Measurements from ENCODE around the gene DHX30. TPM values are rescaled to one million over a fixed set of nuclear protein-coding genes. Genes with fewer than 3 reads are reported as not detected.
"Not testable (repeated sequence)": the region's sequence is repeated elsewhere in the genome, so short reads cannot be mapped to it uniquely, and the experiment has no call there.

DHX30 gene, protein sequence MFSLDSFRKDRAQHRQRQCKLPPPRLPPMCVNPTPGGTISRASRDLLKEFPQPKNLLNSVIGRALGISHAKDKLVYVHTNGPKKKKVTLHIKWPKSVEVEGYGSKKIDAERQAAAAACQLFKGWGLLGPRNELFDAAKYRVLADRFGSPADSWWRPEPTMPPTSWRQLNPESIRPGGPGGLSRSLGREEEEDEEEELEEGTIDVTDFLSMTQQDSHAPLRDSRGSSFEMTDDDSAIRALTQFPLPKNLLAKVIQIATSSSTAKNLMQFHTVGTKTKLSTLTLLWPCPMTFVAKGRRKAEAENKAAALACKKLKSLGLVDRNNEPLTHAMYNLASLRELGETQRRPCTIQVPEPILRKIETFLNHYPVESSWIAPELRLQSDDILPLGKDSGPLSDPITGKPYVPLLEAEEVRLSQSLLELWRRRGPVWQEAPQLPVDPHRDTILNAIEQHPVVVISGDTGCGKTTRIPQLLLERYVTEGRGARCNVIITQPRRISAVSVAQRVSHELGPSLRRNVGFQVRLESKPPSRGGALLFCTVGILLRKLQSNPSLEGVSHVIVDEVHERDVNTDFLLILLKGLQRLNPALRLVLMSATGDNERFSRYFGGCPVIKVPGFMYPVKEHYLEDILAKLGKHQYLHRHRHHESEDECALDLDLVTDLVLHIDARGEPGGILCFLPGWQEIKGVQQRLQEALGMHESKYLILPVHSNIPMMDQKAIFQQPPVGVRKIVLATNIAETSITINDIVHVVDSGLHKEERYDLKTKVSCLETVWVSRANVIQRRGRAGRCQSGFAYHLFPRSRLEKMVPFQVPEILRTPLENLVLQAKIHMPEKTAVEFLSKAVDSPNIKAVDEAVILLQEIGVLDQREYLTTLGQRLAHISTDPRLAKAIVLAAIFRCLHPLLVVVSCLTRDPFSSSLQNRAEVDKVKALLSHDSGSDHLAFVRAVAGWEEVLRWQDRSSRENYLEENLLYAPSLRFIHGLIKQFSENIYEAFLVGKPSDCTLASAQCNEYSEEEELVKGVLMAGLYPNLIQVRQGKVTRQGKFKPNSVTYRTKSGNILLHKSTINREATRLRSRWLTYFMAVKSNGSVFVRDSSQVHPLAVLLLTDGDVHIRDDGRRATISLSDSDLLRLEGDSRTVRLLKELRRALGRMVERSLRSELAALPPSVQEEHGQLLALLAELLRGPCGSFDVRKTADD
- 135 and 148 TPM in 2 replicates for total RNA-seq (2014; rRNA removed; shearing (Covaris generic))
- 67.8 and 69.3 TPM in 2 replicates for polyA plus RNA-seq (2015; cell fraction: cytosol; rRNA removed)
- 187 and 191 TPM in 2 replicates for polyA plus RNA-seq (2015; cell fraction: nucleus; rRNA removed)

DNA sequence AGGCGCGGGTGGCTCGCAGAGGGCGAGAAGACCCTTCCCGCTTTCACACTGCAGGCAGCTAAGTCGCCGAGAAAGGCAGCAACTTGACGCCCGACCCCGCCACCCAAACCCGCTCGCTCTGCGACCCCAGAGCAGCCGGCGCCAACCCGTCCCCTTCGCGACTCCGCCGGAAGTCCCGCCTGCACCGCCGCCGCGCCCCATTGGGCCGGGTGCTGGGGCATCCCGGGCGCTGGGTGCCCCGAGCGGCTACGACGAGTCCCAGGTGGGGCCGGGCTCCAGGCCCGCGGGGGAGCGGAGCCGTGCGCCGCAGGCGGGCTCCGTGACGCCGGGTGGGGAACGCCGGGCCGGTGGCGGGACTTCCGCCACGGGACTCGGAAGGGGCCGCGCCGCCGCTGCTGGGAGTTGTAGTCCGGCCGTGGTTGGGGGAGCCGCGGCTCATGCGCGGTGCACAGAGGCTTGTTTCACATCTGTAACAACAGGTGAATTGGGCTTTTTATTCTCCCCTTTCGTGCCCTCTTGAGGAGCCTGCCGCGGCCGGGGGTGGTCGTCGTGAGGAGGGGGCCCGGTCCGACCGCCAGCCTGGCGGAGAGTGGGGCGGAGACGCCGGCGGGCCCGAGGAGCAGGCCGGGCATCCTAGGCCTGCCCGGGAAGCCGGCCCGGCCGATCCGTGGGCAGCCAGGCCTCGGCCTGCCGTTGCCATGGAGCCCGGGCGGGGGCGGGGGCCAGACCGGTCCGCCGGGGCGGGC, at the start of gene DHX30:
TSS of gene DHX30 (plus strand) at position 405 of the 746 bp plus-strand sequence. CDS start 7,546 bp downstream, outside the sequence.
- peak; percentile 84 for DNase-seq (ENCODE audit: low read depth)

DNA sequence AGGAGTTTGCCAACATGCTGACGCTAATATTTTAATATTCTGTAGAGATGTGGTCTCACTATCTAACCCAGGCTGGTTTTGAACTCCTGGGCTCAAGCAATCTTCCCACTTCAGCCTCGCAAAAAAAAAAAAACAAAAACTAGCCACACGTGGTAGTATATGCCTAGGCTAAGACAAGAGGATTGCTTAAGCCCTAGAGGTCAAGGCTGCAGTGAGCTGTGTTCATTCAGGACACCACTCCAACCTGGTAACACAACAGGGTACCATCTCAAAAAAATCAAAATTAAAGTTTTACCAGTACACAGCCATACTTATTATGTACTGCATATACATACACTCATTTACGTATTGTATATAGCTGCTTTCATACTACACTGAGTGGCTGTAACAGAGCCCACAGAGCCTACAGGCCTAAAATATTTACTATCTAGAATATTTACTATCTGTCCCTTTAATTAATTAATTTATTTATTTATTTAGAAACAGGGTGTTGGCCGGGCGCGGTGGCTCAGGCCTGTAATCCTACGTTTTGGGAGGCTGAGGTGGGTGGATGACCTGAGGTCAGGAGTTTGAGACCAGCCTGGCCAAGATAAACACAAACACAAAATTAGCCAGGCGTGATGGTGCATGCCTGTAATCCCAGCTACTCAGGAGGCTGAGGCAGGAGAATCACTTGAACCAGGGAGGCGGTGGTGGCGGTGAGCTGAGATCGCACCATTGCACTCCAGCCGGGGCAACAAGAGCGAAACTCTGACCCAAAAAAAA, 44.5 kb upstream of the DHX30 start:
- DNase-seq (ENCODE audit: low read depth) = no peak

DNA sequence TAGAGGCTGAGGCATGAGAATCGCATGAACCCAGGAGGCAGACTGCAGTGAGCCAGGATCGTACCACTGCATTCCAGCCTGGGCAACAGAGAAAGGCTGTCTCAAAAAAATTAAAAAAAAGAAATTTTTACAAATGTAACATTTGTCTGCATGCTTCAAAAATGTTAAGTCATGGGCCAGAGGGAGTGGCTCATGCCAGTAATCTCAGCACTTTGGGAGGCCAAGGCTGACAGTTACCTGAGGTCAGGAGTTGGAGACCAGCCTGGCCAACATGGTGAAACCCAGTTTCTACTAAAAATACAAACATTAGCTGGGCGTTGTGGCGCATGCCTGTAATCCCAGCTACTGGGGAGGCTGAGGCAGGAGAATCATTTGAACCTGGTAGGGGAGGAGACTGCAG, 42.7 kb upstream of the DHX30 start:
- not testable (repeated sequence) for DNase-seq (ENCODE audit: low read depth)

DNA sequence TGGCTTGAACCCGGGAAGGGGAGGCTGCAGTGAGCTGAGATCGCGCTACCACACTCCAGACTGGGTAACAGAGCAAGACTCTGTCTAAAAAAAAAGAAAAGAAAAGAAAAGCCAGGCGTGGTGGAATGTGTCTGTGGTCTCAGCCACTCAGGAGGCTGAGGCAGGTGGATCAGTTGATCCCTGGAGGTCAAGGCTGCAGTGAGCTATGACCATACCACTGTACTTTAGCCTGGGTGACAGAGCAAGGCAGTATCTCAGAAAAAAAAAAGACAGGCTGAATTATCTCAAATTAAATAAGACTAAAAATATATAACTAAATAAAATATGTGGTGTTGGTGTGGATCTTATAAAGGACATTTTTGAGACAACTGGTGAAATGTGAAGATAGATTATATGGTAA, 41.9 kb upstream of the DHX30 start:
- no peak for DNase-seq (ENCODE audit: low read depth)

DNA sequence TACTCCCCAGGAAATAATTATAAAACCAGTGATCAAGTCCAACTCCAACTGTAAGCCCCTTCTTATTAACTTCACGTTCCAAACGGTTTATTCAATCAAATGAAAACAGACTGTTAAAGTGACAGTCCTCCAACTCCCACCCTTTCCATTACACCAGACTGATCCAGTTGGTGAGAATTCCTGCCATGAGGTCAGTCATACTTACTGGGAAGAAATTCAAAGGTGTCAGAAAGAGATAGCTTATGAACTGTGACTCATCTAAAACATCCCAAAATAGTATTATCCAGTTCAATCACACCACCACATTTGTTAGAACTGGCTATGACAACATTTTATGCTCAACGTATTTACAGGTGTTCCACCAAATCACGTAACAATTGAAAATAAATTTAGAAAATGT, 40.7 kb upstream of the DHX30 start:
- no peak for DNase-seq (ENCODE audit: low read depth)

DNA sequence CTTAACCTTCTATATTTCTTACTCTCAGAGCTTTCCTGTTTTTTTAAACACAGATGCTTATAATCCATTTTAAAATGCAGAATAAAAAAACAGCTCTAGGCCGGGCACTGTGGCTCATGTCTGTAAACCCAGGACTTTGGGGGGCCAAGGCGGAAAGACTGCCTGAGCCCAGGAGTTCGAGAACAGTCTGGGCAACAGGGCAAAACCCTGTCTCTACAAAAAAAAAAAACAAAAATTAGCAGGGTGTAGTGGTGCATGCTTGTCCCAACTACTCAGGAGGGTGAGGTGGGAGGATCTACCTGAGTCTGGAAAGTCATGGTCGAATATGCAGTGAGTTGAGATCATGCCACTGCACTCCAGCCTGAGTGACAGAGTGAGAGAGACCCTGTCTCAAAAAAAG, 36.8 kb upstream of the DHX30 start:
- DNase-seq (ENCODE audit: low read depth) = no peak

DNA sequence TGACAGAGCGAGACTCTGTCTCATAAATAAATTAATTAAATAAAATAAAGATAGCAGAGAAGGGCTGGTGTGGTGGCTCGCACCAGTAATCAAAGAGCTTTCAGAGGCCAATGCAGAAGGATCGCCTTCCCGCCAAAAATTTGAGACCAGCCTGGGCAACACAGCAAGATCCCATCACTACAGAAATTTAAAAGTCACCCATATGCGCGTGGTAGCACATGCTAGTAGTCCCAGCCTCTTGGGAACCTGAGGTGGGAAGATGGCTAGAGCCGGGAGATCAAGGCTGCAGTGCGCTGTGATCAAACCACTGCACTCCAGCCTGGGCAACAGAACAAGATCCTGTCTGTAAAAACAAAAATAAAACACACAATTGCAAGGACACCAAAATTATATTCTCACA, 30.9 kb upstream of the DHX30 start:
- no peak for DNase-seq (ENCODE audit: low read depth)

DNA sequence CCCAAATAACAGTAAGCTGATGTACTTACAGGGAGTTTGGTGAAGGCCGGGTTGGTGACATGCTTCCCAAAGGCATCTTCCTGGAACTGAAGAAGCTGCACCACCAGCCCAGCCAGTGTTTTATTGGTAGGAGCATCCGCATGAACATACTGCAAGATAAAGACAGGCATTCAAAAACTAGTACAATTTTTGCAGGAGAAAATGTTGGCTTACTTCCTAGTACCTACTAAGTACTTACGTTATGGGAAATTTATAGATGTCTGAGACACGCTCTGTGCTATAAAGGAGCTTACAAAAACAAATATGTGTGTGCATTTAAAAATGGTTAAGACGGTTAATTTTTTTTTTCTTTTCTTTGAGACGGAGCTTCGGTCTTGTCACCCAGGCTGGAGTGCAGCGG, 30.1 kb upstream of the DHX30 start:
- no peak for DNase-seq (ENCODE audit: low read depth)

DNA sequence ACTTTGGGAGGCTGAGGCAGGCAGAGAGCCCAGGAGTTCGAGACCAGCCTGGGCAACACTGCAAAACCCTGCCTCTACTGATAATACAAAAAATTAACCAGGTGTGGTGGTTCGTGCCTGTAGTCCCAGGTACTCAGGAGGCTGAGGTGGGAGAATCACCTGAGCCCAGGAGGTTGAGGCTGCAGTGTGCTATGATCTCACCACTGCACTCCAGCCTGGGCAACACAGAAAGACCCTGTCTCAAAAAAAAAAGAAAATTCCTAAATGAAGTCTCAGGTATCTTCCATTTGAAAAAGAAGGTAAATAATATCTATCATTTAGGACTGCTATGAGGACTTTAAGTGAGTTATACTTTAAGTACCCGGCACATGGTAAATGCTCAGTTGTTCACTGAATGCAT, 24.2 kb upstream of the DHX30 start:
- no peak for DNase-seq (ENCODE audit: low read depth)

DNA sequence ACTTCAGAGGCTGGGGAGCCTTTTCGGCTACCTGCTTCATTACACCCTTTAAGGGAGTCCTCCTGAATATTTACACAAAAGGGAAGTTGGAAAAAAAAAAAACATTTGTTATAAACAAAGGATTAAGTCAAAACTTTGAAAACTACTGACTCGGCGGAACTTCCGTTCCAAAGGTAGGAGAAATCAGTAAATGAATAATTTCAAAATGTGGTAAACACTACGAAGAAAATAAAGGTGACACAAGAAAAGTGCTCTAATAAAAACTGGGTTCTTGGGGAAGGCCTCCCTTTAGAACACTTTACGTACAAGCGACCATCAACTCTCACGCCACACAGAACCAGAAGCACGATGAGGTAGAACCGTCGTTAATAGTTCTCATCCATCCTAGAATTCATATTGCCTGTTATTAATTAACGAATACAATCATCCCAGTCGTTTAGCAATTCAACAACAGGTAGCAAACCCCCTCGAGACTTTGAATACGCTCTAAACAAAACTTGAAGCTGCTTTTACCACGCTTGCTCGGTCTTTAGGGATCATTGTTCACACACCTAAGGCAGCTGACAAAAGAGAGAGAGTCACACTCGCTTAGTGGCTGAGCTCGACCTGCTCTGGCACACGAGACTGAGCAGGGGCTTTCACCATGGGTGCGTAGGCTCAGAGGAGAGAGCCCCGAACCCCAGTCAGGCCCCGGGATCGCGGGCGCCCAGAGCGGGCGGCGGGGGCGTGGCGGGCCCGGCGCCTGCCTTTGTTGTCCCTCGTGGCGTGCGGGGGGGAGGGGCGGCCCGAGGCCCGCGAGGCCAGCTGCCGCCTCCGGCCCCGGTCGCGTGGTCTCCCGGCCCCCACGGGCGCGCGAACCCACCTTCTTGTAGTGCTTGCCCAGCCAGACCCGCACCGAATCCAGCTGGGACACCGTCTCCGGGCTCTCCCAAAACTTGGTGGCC, 21.9 kb upstream of the DHX30 start:
- peak; percentile 46 for DNase-seq (ENCODE audit: low read depth)

DNA sequence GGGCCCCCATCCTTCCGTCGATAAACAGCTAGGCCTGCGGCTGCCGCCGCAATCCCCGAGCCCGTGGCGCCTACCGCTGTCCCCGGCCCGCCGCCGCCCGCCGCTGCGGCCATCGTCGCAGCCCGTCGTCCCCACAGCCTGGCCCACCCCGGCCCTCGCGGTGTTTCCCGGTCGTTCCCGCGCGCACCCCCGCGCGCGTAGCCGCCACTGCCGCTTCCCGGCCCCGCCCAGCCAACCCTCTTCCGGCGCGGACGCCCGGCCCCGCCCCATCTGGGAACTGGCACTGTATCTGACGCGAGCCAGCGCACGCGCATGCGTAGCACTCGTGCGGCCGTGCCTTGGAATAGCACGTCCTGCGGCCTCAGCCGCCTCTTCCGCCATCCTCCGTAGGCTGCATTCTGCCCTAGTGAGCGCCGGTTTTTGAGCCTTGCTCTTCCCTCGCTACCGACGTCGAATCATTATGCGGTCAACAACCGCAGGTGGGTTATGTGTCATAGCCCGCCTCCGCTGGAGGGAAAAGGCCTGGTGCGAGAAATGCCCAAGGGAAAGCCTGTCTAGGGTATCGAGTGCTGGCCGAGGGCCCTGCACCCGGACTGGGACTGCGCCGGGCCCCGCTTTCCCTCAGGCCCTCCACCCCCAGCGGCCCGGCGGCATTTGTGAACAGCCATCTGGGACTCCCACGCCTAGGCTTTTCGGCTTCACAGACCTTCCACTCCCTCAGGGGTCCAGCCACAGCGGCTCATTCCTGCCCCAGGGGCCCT, 21.1 kb upstream of the DHX30 start, which contains the start of gene SMARCC1:
TSS of gene SMARCC1 (minus strand) at position 209 of the 761 bp plus-strand sequence. CDS start at position 113, 96 bp downstream.
- peak; percentile 95 for DNase-seq (ENCODE audit: low read depth)

DNA sequence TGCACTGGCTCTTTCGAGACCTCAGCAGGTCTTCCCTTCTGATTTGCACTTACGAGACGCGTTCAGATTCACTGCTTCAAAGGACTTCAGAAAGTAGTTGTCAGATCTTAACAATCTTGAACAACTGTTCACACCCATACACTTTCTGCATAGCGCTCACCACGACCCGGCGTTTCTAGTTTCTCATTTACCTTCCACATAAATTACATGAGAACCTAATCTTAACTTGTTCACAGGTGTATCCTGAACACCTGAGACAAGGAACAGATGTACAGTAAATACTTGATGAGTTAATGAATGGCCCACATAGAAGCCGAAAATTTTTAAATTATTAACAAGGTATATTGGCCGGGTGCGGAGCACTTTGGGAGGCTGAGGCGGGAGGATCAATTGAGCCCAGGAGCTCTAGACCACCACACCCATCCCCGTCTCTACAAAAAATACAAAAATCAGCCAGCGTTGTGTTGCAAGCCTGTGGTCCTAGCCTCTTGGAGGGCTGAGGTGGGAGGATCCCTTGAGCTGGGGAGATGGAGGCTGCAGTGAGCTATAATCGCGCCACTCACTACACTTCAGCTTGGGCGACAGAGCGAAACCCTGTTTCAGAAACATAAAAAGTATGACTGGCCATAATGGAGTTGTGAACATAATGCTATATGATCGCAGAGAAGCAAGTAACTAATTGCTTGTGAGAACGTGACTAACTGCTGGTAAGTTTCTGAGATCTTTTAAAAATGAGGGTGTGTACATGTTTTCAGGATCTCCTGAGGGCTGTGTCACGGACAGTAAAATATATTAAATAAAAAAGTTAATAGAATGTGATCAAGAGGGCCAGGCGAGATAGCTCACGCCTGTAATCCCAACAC, 20.3 kb upstream of the DHX30 start:
- peak; percentile 17 for DNase-seq (ENCODE audit: low read depth)

DNA sequence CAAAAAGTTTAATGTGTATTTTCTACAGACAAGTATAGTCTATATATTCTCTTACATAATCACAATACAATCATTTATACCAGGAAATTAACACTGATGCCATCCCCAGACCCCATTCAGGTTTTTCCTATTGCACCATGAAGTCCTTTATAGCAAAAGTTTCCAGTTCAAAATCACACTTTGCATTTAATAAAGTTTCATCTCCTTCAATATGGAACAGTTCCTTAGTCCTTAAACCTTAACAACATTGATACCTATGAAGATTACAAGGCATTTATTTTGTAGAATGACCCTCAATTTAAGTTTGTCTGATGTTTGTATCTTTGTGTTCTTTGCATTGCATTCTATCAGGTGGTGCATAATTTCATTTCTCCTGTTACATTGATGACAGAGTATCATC, 19.3 kb upstream of the DHX30 start:
- DNase-seq (ENCODE audit: low read depth) = no peak

DNA sequence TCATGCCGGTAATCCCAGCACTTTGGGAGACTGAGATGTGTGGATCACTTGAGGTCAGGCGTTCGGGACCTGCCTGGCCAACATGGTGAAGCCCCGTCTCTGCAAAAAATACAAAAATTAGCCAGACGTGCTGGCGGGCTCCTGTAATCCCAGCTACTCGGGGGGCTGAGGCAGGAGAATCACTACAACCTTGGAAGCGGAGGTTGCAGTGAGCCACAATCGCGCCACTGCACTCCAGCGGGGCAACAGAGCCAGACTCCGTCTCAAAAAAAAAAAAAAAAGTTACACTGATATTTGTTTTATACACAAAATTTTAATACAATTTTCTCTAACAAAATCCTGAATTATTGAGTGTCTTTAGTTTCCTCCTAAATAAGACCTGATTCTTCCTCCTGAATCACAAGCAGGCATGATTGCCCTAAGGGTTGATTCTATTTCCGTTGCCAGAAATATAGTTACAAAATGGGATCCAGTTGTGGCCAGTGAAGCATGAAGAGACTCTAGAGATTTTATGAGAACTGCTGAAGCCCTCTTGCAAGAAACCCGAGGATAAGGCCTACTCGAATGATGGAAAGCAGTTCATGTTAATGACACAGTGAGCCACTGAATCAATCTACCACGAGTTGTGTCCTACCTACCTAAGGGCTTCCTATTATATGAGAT, 11.6 kb upstream of the DHX30 start:
- DNase-seq (ENCODE audit: low read depth) = no peak

DNA sequence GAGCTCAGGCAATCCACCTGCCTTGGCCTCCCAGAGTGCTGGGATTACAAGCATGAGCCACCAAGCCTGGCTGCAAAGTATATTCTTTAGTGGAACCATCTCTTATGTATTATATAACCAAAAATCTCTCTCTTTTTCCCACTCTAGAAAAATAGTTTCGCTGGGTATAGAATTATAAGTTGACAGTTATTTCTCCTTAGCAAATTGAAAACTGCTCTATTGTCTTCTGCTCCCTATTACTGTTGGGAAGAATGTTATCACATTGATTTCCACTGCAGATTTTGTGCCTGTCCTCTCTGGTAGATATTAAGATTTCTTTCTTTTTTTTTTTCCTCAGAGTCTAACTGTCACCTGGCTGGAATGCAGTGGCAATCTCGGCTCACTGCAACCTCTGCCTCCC, 10.2 kb upstream of the DHX30 start:
- no peak for DNase-seq (ENCODE audit: low read depth)

DNA sequence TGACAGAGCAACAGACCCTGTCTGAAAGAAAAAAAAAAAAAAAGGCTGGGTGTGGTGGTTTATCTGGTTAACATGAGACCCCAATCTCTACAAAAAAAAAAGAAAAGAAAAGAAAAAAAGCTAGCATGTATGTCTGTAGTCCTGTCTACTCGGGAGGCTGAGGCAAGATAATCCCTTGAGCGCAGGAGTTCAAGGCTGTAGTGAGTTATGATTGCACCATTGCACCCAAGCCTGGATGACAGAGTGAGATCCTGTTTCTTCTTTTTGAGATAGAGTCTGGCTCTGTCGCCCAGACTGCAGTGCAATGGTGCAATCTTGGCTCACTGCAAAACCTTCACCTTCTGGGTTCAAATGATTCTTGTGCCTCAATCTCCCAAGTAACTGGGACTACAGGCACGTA, 8.4 kb upstream of the DHX30 start:
- no peak for DNase-seq (ENCODE audit: low read depth)

Data from HT1080 (cell line).